Psoas muscle (tissue), 8 donors: ENCODE measurements around the gene FERMT2. TPM values are rescaled to one million over a fixed set of nuclear protein-coding genes. Genes with fewer than 3 reads are reported as not detected.

Experiments
- ATAC-seq, 4 donors: fragments of 200-7000 bp; cut with Tn5 transposase; one replicate each; pipeline ENCODE4 v1.9.1; 2020; ENCODE audit warnings: moderate library complexity in 3 of 4, mild to moderate bottlenecking in 2 of 4
- DNase-seq, 2 donors: peaks; one replicate each; pipeline ENCODE4 v3.0.0-alpha.2; 2020
- H3K27ac ChIP-seq: fragments of 200-600 bp; one replicate; pipeline ENCODE4 v1.8.0; 2022
- H3K27me3 ChIP-seq, 3 donors: fragments of 200-600 bp in 1 of 3; one replicate each; pipeline versions ENCODE4 v1.6.1 to v1.8.0; 2013 to 2022; ENCODE audit warnings: low read length in 2 of 3, mild to moderate bottlenecking in 2 of 3, moderate library complexity in 1 of 3; ENCODE audit not compliant: insufficient read depth in 3 of 3
- H3K36me3 ChIP-seq, 2 donors: fragments of 200-600 bp in 1 of 2; one replicate each; pipeline versions ENCODE4 v1.6.1 to v1.8.0; 2013 to 2022; ENCODE audit warnings: low read depth in 1 of 2, mild to moderate bottlenecking in 1 of 2, moderate library complexity in 1 of 2; ENCODE audit not compliant: insufficient read depth in 1 of 2
- H3K4me1 ChIP-seq: fragments of 200-600 bp; one replicate; pipeline ENCODE4 v1.8.0; 2022
- H3K4me3 ChIP-seq: fragments of 200-600 bp; one replicate; pipeline ENCODE4 v1.8.0; 2022; ENCODE audit warnings: mild to moderate bottlenecking
- H3K9me3 ChIP-seq: fragments of 200-600 bp; one replicate; pipeline ENCODE4 v1.8.0; 2022
- CTCF ChIP-seq: fragments of 200-600 bp; IDR thresholded peaks from one replicate; pipeline ENCODE4 v1.8.0; 2022; ENCODE audit warnings: antibody characterized with exemption
- WGBS, 3 donors: extraction: QIAGEN DNeasy Blood & Tissue Kit; methylation state at CpG; one replicate each; pipeline versions ENCODE4 v1.1.6 to v1.1.7; 2013; 5-methylcytosine and 5-hydroxymethylcytosine counted together
- intact Hi-C, 2 donors: fragments of 100-400 bp; cut with DNase I; formaldehyde crosslinking; loops; one replicate each; pipeline versions ENCODE4 v1.11.0 to v1.14.2; 2022
- polyA plus RNA-seq, 3 donors: library from polyadenylated mRNA; stranded (reverse); fragments of 200-250 nt; gene quantifications; one replicate each; pipeline ENCODE4 v1.2.3, GENCODE V29; 2013
- total RNA-seq, 4 donors: library from RNA; stranded (reverse); fragmentation: NEBNext Ultra II Directional in 2 of 4; extraction: Animal tissue kit (Norgen Biotek cat#: 25700) in 2 of 4; gene quantifications; one replicate each; pipeline versions ENCODE4 v1.2.1 to v1.2.4, GENCODE V29; 2021 to 2023
- donor health status: healthy with polysubstance abuse.
- donor health status: DM: no; HTN: no; CAD: no; lungs with moderate emphysema.
- donor health status: Bipolar disorder and iron deficiency.
- donor health status: healthy.
- donor health status: DM: yes; HTN: yes; CAD: no.
- donor health status: DM: no; HTN: no; CAD: no.
- donor health status: DM: no; HTN: no; CAD: no.
- donor health status: DM: yes; HTN: yes; CAD: no.

The FERMT2 gene
- total and polyA plus RNA-seq, 7 donors = 36.6 to 219 (median 78.3) TPM

- Histone ChIP-seq H3K27ac (no peak overlapping the region), H3K36me3 (peaks cover 17 to 100% of the 10 kb centered on the region in 2 donors), H3K4me1 (no peaks in the 10 kb centered on the region), H3K9me3 (no peaks in the 10 kb centered on the region), H3K4me3 (no peak overlapping the region), H3K27me3 (no peaks in the 10 kb centered on the region)
- 87 to 96% (median 91%) methylated on average over 3 of the region's 3 CpGs for WGBS, 3 donors
- no peak for ATAC-seq
- TF ChIP-seq CTCF = no peak
- DNase-seq = no peak
- intact Hi-C loops = no loop called here
Observed at GRCh38 chr14:52860910-52861309, 89.9 kb downstream of the FERMT2 start.

GRCh38 chr14:52860209-52860608 lies 90.6 kb downstream of the FERMT2 start:
- Histone ChIP-seq H3K36me3 (peaks cover 14 to 94% of the 10 kb centered on the region in 2 donors), H3K27ac (no peak overlapping the region), H3K4me1 (no peaks in the 10 kb centered on the region), H3K4me3 (no peak overlapping the region), H3K27me3 (no peaks in the 10 kb centered on the region), H3K9me3 (no peaks in the 10 kb centered on the region)
- no peak for TF ChIP-seq CTCF
- WGBS, 3 donors = 93 to 96% (median 95%) methylated on average over 3 of the region's 3 CpGs
- ATAC-seq (no peak), DNase-seq (no peak)
- intact Hi-C loops = no loop called here

GRCh38 chr14:52856139-52856538 lies 94.7 kb downstream of the FERMT2 start:
- Histone ChIP-seq H3K36me3 (peaks cover 7 to 54% of the 10 kb centered on the region in 2 donors), H3K27me3 (no peaks in the 10 kb centered on the region), H3K4me1 (no peaks in the 10 kb centered on the region), H3K9me3 (no peaks in the 10 kb centered on the region), H3K4me3 (no peak overlapping the region), H3K27ac (no peak overlapping the region)
- intact Hi-C loops = no loop called here
- no peak for TF ChIP-seq CTCF
- no peak for DNase-seq
- no peak for ATAC-seq
- WGBS, 3 donors = 94 to 98% (median 95%) methylated on average over 4 of the region's 4 CpGs

- DNase-seq (no peak), ATAC-seq (no peak)
- H3K4me1 ChIP-seq = no peaks in the 10 kb centered on the region
- no peak overlapping the region for H3K4me3 ChIP-seq
- no peak overlapping the region for H3K27ac ChIP-seq
- WGBS, 3 donors = 86 to 94% (median 87%) methylated on average over 3 of the region's 3 CpGs
- peaks cover 4 to 27% of the 10 kb centered on the region in 2 donors for H3K36me3 ChIP-seq
- no peaks in the 10 kb centered on the region for H3K9me3 ChIP-seq
- H3K27me3 ChIP-seq = no peaks in the 10 kb centered on the region
- intact Hi-C loops = no loop called here
- no peak for TF ChIP-seq CTCF
Observed at GRCh38 chr14:52853522-52853854, 97.4 kb downstream of the FERMT2 start.

- H3K27me3 ChIP-seq = no peaks in the 10 kb centered on the region
- DNase-seq = no peak
- H3K27ac ChIP-seq = no peak overlapping the region
- 60 to 69% (median 67%) methylated on average over 2 of the region's 2 CpGs for WGBS, 3 donors
- no peak for TF ChIP-seq CTCF
- no peak overlapping the region for H3K4me3 ChIP-seq
- H3K36me3 ChIP-seq = peaks cover 0 to 22% of the 10 kb centered on the region in 2 donors
- no peaks in the 10 kb centered on the region for H3K4me1 ChIP-seq
- intact Hi-C loops = no loop called here
- H3K9me3 ChIP-seq = no peaks in the 10 kb centered on the region
- no peak for ATAC-seq
Observed at GRCh38 chr14:52852810-52853521, 97.9 kb downstream of the FERMT2 start.
